LNCaP clone FGC (cell line): ENCODE data around the gene ZNF471.
A peak's percentile ranks its signal among the peaks of the same experiment; 100 is the strongest.

ENCODE experiments used
- DNase-seq: peaks from one replicate; pipeline ENCODE4 v3.0.0-alpha.2; 2011; ENCODE audit warnings: low read depth
- H3K4me3 ChIP-seq: 2 replicates; pipeline ENCODE4 v1.5.1; 2011; ENCODE audit warnings: mild to moderate bottlenecking, low read depth, low read length, control low read depth
- TF ChIP-seq, protein P1 (sequence below): IDR thresholded peaks from 2 replicates; pipeline ENCODE4 v1.5.1; 2012; ENCODE audit warnings: mild to moderate bottlenecking; ENCODE audit not compliant: control insufficient read depth, insufficient read depth; ENCODE audit errors: extremely low read depth

Gene ZNF471

GRCh38 chr19:56547535-56547934, 39.9 kb downstream of the ZNF471 start:
- no peak for DNase-seq
- H3K4me3 ChIP-seq: no peak overlapping the region
- TF ChIP-seq, protein P1, sequence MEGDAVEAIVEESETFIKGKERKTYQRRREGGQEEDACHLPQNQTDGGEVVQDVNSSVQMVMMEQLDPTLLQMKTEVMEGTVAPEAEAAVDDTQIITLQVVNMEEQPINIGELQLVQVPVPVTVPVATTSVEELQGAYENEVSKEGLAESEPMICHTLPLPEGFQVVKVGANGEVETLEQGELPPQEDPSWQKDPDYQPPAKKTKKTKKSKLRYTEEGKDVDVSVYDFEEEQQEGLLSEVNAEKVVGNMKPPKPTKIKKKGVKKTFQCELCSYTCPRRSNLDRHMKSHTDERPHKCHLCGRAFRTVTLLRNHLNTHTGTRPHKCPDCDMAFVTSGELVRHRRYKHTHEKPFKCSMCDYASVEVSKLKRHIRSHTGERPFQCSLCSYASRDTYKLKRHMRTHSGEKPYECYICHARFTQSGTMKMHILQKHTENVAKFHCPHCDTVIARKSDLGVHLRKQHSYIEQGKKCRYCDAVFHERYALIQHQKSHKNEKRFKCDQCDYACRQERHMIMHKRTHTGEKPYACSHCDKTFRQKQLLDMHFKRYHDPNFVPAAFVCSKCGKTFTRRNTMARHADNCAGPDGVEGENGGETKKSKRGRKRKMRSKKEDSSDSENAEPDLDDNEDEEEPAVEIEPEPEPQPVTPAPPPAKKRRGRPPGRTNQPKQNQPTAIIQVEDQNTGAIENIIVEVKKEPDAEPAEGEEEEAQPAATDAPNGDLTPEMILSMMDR: no peak

GRCh38 chr19:56554272-56554869, 46.7 kb downstream of the ZNF471 start:
- no peak for DNase-seq
- TF ChIP-seq, protein P1: no peak
- H3K4me3 ChIP-seq: no peak overlapping the region

- H3K4me3 ChIP-seq: no peak overlapping the region
- TF ChIP-seq, protein P1: no peak
- DNase-seq: no peak
These were observed 55.1 kb downstream of the ZNF471 start for GRCh38 chr19:56562766-56563165.

DNA sequence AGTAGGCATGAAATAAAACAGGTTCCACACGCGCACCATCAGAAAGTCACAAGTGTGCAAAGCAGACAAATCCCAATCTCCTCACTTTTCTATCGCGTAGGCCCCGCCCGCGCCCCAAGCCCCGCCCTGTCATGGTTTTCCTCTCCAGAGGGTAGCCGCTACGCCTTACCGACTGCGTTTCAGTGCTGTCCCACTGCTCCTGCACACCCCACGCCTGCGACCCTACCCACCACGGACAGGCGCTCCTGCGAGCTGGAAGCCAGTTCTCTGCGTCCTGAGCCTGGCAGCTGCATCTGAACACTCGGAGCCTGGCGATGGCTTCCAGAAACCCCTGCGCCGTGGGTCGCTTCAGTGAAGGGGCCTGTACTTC, 59.2 kb downstream of the ZNF471 start:
- DNase-seq: peak; percentile 2
- peak overlapping the region; percentile 88 for H3K4me3 ChIP-seq
- TF ChIP-seq, protein P1: no peak

DNA sequence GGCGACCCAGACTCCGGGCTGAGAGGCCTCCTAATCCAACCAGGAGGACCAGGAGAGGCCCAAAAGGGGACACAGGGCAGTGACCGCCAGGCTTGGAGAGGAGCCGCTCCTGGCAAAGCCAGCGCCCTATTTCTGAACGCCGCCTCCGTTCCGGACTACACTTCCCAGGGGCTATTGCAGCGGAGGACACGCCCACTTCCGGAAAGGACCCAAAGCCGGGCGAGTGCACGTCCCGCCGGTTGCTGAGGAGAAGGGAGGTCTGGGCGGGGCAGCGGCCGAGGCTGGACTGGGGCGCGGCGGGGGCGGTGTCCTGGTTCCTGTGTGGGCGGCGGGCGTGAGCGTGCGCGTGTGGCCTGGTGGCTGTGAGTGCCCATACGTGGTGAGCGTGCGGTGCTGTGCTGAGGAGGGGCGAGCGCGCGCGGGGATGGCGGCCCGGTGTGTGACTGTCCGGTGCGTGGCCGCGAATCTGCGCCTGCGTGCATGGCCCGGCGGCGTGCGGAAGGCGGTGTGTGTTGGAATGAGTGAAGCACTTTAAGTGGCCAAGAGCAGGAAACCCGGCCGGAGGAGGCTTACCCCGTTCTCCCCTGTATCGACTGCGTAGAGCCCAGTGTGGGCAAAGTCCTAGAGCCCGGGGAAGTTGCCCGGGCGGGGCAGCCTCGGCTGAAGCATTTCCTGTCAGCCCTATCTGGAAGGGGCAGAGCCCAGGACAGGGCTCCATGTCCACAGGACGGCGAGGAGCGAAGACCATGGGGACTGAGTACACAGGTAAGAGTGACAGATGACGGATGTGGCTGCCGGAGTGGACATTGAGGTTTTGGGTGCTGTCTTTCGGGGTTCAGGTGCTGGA, 59.8 kb downstream of the ZNF471 start, which contains the start of gene ZNF470:
ZNF470 (plus strand) TSS at position 195 of the 847 bp plus-strand sequence. CDS start 2,844 bp downstream, outside the sequence.
- DNase-seq: peak; percentile 87
- H3K4me3 ChIP-seq: peak within 1 kb of the TSS; percentile 88
- TF ChIP-seq, protein P1: no peak

- DNase-seq: no peak
- H3K4me3 ChIP-seq: no peak overlapping the region
- TF ChIP-seq, protein P1: no peak
These were observed 64.9 kb downstream of the ZNF471 start for GRCh38 chr19:56572589-56572988.
